ENCODE measurements around the gene CAMK1D. TPM values are rescaled to one million over a fixed set of nuclear protein-coding genes. Genes with fewer than 3 reads are reported as not detected.

The CAMK1D gene
- total and polyA plus RNA-seq, 2 of the 4 experiments (the other 2 are of a cell fraction) = 5.0 to 5.3 TPM

DNA sequence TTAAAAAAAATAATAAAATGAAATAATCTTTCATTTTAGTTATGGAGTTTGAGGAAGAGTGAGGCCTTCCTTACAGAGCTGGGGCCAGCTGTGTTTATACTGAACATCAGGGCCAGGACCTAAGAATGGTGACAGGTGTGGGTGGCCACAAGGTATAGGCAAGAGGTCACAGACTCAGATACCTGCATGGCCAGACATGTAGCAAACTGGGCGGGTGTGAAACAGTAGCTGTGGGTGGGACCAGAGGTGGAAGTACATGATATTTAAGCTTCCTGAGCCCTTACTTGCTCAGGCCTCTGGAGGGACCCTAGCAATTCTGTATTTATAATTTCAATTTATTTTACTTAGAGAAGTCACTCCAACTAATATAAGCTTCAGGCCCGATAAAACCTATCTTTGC, 27.7 kb upstream of the CAMK1D start:
- Histone ChIP-seq H2AK9ac (replicated peaks; ENCODE audit: low read depth, low read length, poor library complexity) (no peak overlapping the region), H2AFZ (replicated peaks; ENCODE audit: low read length, poor library complexity) (no peak overlapping the region), H3K4me2 (ENCODE audit: low read depth, low read length) (no peak overlapping the region), H2BK15ac (ENCODE audit: low read depth, low read length) (no peak overlapping the region), H4K8ac (ENCODE audit: low read depth in 2 of 2, low read length in 2 of 2) (no peak overlapping the region), H3K14ac (replicated peaks; ENCODE audit: low read depth, low read length) (no peak overlapping the region), H2BK20ac (ENCODE audit: low read depth, low read length) (no peak overlapping the region), H2BK120ac (ENCODE audit: low read depth, low read length) (no peak overlapping the region), H2AK5ac (ENCODE audit: low read depth, low read length) (no peak overlapping the region), H4K91ac (ENCODE audit: insufficient read depth, low read depth, low read length) (no peak overlapping the region), H3K56ac (ENCODE audit: extremely low read depth, insufficient read depth, low read length) (no peak overlapping the region), H3K36me3 (ENCODE audit: control insufficient read depth, insufficient read depth, low read length) (no peaks in the 10 kb centered on the region), H3K9me1 (ENCODE audit: insufficient read depth, low read length) (no peaks in the 10 kb centered on the region), H4K5ac (ENCODE audit: low read depth, low read length) (no peak overlapping the region), H3K4ac (ENCODE audit: low read depth, low read length) (no peak overlapping the region), H3K79me1 (ENCODE audit: low read depth in 1 of 2, low read length in 2 of 2) (no peaks in the 10 kb centered on the region), H3K9me3 (ENCODE audit: control insufficient read depth, insufficient read depth, low read length) (no peaks in the 10 kb centered on the region), H4K20me1 (ENCODE audit: insufficient read depth, low read length) (no peaks in the 10 kb centered on the region), H3K23ac (ENCODE audit: low read depth, low read length) (no peak overlapping the region), H3K27me3 (ENCODE audit: control insufficient read depth, insufficient read depth, low read length) (no peaks in the 10 kb centered on the region; the same call in 1 of the 2 replicates), H3K4me3 (ENCODE audit: insufficient read depth, low read depth, low read length) (no peak overlapping the region), H3K18ac (ENCODE audit: low read depth, low read length) (no peak overlapping the region), H2BK5ac (ENCODE audit: low read depth, low read length, poor library complexity, severe bottlenecking) (no peak overlapping the region), H3K9ac (ENCODE audit: low read depth, low read length) (no peak overlapping the region), H3K27ac (ENCODE audit: insufficient read depth, low read length) (no peak overlapping the region), H3K4me1 (ENCODE audit: control insufficient read depth, insufficient read depth, low read length) (no peaks in the 10 kb centered on the region)
- WGBS, 2 experiments (ENCODE audit: extremely low coverage in 2 of 2, insufficient read length in 1 of 2) = 100% methylated on average over 1 of the region's 2 CpGs; no CpG with 5 or more reads in 1 of the 2 experiments
- no peak for TF ChIP-seq CHD1 (IDR thresholded peaks at IDR 0.05; ENCODE audit: low read depth, low read length)
- TF ChIP-seq BHLHE40 (IDR thresholded peaks at IDR 0.05; ENCODE audit: low read depth, low read length) = no peak
- no peak for TF ChIP-seq RCOR1 (IDR thresholded peaks at IDR 0.05; ENCODE audit: insufficient replicate concordance, low read length)
- TF ChIP-seq, protein P1, sequence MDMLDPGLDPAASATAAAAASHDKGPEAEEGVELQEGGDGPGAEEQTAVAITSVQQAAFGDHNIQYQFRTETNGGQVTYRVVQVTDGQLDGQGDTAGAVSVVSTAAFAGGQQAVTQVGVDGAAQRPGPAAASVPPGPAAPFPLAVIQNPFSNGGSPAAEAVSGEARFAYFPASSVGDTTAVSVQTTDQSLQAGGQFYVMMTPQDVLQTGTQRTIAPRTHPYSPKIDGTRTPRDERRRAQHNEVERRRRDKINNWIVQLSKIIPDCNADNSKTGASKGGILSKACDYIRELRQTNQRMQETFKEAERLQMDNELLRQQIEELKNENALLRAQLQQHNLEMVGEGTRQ (IDR thresholded peaks at IDR 0.05; ENCODE audit: low read depth, low read length) = no peak
- TF ChIP-seq, protein P2, sequence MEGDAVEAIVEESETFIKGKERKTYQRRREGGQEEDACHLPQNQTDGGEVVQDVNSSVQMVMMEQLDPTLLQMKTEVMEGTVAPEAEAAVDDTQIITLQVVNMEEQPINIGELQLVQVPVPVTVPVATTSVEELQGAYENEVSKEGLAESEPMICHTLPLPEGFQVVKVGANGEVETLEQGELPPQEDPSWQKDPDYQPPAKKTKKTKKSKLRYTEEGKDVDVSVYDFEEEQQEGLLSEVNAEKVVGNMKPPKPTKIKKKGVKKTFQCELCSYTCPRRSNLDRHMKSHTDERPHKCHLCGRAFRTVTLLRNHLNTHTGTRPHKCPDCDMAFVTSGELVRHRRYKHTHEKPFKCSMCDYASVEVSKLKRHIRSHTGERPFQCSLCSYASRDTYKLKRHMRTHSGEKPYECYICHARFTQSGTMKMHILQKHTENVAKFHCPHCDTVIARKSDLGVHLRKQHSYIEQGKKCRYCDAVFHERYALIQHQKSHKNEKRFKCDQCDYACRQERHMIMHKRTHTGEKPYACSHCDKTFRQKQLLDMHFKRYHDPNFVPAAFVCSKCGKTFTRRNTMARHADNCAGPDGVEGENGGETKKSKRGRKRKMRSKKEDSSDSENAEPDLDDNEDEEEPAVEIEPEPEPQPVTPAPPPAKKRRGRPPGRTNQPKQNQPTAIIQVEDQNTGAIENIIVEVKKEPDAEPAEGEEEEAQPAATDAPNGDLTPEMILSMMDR (conservative IDR thresholded peaks at IDR 0.05; ENCODE audit: low read depth, low read length) = no peak
- no peak for TF ChIP-seq MAFK (IDR thresholded peaks at IDR 0.05; ENCODE audit: low read depth, low read length)
- TF ChIP-seq RFX5 (IDR thresholded peaks at IDR 0.05; ENCODE audit: low read depth, low read length) = no peak
- no peak for TF ChIP-seq POLR2A (IDR thresholded peaks at IDR 0.05; ENCODE audit: low read depth, low read length)
- ATAC-seq (ENCODE audit: low read depth) (no peak), DNase-seq (no peak)
- no TSS peak for BruUV-seq (replicated peaks)
- dilution Hi-C loops (cut with HindIII; ENCODE audit: low sequenced_read_pairs, unreplicated experiment) = no loop called here
- ChIA-PET CTCF (interaction anchor here (0.7 to 1.1 kb wide), 2 partner anchors 57 to 107 kb away, joined by 3 to 4 read pairs; no protein-coding TSS in a partner anchor), POLR2A (ENCODE audit: unreplicated experiment) (no interaction called here)
- intact Hi-C loops (cut with micrococcal nuclease) = no loop called here
- in situ Hi-C loops (cut with MboI; ENCODE audit: low sequenced_read_pairs) = no loop called here

Measured in IMR-90 (cell line).